Coronary artery (tissue), 2 donors: ENCODE data around the gene ABTB2.

ENCODE experiments used
- DNase-seq: peaks from one replicate; pipeline ENCODE4 v3.0.0-alpha.2; 2017; ENCODE audit warnings: low spot score
- H3K27ac ChIP-seq, 2 donors: fragments of 200-600 bp; sonication (generic); one replicate each; pipeline ENCODE4 v1.5.1; 2016 to 2019
- H3K4me3 ChIP-seq: fragments of 200-600 bp; sonication (generic); 2 replicates; pipeline ENCODE4 v1.5.1; 2016; ENCODE audit warnings: mild to moderate bottlenecking, moderate library complexity
- TF ChIP-seq, protein P1 (sequence below): fragments of 200-600 bp; sonication (generic); IDR thresholded peaks from one replicate; pipeline ENCODE4 v1.5.1; 2019; ENCODE audit warnings: antibody characterized with exemption

Gene ABTB2

DNA sequence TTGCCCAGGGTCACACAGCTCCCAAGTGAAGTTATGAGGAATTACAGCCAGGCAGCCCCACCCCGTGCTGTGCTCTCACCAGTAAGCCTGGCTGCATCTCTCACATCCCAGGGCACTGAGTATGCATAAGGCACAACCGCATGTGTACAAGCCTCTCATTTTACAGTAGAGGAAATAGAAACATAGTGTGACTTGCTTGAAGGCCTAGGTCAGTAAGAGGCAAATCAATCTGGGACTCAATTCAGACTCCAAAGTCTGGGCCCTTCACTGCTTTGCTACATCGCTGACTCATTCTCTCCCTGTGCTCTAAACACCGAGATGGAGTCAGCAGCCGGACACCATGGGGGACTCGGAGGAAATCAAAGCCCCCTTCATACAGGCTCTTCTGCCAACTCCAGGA lies 7.9 kb downstream of the ABTB2 start:
- TF ChIP-seq, protein P1, sequence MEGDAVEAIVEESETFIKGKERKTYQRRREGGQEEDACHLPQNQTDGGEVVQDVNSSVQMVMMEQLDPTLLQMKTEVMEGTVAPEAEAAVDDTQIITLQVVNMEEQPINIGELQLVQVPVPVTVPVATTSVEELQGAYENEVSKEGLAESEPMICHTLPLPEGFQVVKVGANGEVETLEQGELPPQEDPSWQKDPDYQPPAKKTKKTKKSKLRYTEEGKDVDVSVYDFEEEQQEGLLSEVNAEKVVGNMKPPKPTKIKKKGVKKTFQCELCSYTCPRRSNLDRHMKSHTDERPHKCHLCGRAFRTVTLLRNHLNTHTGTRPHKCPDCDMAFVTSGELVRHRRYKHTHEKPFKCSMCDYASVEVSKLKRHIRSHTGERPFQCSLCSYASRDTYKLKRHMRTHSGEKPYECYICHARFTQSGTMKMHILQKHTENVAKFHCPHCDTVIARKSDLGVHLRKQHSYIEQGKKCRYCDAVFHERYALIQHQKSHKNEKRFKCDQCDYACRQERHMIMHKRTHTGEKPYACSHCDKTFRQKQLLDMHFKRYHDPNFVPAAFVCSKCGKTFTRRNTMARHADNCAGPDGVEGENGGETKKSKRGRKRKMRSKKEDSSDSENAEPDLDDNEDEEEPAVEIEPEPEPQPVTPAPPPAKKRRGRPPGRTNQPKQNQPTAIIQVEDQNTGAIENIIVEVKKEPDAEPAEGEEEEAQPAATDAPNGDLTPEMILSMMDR: no peak
- H3K4me3 ChIP-seq: no peak overlapping the region
- DNase-seq: no peak
- no peak overlapping the region for H3K27ac ChIP-seq

DNA sequence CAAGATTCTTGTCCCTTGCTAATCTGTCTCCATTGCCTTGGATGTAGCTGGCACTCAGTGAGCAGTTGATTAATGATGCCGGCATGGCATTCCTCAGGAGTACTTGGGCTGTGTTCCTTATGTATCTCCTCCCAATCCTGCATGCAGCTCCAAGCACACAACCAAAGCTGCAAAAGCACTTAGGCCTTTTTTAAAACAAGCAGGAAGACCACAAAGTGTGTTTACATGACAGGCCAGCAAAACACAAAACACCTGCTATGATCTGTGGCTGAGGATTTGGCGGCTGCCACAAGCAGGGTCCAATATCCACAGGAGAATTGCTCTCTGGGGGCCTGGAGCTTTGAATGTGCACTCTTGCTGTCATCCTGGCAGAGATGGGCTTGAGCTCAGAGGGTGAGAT lies 8.9 kb downstream of the ABTB2 start:
- Histone ChIP-seq H3K27ac (no peak overlapping the region), H3K4me3 (no peak overlapping the region)
- TF ChIP-seq, protein P1: no peak
- DNase-seq: no peak

DNA sequence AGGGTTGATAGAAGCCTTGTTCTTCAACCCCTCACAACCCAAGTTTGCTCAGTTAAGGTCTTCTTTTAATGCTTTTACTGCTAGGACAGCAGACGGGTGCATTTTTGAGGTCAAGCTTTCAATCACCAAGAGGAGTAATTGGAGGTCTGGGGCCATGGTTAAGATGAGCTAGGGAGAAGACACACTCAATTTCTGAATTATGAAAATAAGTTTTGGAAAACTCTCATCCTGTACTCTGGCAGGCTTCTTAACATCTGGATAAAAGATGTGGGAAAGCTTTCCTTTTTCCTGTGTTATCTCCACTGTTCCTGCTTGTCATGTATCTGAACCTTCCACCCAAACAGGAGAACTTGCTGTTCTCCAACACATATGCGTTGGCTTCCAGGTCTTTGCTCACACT lies 9.7 kb downstream of the ABTB2 start:
- no peak for DNase-seq
- TF ChIP-seq, protein P1: no peak
- H3K27ac ChIP-seq: peak overlapping the region in 1 of 2 donors; percentile 38
- H3K4me3 ChIP-seq: no peak overlapping the region

DNA sequence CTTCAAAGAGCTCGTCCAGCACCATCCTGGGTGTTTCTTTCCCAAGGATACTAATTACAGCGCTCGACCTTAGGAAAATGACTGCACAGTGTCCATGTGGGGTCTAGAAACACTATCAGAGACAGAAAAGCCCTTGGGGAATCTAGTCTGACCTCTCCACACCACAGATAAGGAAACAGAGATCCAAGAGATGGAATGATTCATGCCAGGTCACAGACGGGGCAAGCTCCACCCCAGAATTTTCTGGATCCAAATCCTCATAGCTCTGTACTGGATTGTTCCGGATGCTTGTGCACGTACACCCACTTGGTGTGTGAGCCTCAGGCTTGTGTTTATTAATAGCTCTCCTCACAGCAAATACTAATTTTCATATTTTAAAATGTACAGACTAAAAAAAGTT lies 11.3 kb downstream of the ABTB2 start:
- peak overlapping the region; percentile 79 to 88 for H3K27ac ChIP-seq
- DNase-seq: no peak
- TF ChIP-seq, protein P1: no peak
- no peak overlapping the region for H3K4me3 ChIP-seq

DNA sequence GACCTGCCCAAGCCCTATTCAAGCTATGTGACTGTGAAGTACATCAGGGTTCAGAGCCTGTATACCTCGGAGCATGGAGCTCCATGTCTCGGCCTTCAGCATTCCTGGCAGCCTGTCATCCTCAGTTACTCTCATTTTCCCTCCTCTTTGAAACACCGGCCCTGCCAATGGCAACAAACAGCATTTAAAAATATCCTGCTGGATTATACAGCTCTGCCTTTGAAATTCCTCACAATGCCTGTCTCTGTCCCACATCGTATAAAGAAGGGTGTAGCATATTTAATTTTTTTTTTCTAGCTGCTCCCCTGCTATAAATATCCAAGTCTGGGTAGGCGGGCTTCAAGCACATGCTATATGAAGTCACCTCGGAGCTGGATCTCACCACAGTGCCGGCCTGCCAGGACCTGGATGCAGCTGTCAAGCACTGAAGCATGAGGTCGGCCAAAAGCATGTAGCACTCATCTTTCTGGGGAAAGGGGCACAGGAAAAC lies 11.8 kb downstream of the ABTB2 start:
- Histone ChIP-seq H3K27ac (peak overlapping the region; percentile 79 to 88), H3K4me3 (peak overlapping the region; percentile 39)
- no peak for DNase-seq
- TF ChIP-seq, protein P1: no peak

DNA sequence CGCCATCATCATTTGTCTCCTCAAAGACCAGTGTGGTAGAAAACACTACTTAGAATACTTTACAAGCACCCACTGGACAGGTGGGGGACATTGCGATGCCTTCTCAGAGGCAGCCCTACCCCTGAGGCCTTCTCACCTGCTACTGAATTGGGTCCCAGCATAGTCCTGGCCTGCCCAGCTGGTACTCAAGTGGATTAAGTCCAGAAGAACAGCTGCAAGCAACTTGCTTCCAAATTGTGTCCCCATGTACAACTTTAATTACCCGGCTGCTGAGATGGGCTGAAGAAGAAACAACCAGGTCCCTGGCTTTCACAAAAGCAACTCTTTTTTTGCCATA lies 12.3 kb downstream of the ABTB2 start:
- DNase-seq: no peak

More for the DNA sequence above, 12.3 kb downstream of the ABTB2 start:
- TF ChIP-seq, protein P1: no peak
- H3K4me3 ChIP-seq: no peak overlapping the region
- H3K27ac ChIP-seq: peak overlapping the region; percentile 79 to 88
